ENCODE data around the gene MPRIP.

Gene MPRIP

DNA sequence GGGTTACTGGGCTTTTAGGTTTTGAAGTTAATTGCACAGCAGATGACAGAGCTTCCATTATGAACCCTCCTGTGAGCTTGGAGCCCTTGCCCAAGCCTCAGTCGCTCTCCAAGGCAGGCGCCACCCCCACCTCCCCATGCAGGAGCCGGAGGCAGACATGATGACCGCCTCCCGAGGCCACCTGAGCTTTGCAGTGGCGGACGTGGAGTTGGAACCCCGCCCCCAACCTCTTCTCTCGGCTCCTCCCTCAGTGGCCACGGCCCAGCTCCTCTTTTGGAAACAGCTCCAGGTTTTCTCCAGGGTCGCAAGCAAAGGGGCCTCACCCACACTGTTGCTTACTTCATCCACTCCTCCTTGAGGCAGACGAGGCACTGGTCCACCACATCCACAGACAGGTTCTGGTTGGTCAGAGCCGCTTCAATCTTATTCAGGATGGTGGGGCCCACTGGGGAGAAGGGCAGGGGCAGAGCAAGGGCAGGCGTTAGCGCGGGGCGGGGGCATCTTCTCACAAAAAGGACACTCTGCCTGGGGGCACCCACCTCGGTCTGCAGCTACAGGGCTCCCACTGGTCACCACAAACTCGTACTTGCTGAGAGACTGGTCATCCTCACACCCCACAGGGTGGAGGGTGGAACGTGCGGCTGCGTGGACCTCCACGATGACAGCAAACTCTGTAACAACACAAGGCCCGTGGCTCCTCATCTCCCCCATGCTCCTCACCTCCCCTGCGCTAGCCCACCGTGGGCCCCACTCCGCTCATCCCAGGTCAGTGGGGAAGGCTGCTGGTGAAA lies 172.6 kb downstream of the MPRIP start:
- no peak for DNase-seq (ENCODE audit: low spot score)

DNA sequence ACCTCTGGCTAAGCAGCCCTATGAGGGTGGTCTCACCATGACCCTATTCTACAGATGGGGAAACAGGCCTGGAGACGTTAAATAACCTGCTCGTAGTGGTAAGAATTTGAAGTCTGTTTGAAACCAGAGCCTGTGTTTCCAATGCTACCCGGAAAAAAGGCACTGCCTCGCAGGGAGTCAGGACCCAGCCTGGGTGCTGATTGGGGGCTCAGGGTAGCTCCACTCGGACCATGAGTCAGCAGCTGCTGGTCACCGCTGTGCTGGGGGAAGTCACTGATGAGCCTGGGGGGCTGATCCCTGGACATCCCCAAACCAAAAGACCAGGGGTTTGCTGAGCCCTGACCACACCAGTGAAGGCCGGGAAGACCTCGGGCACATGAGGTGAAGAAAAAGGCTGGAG lies 173.3 kb downstream of the MPRIP start:
- no peak for DNase-seq (ENCODE audit: low spot score)

DNA sequence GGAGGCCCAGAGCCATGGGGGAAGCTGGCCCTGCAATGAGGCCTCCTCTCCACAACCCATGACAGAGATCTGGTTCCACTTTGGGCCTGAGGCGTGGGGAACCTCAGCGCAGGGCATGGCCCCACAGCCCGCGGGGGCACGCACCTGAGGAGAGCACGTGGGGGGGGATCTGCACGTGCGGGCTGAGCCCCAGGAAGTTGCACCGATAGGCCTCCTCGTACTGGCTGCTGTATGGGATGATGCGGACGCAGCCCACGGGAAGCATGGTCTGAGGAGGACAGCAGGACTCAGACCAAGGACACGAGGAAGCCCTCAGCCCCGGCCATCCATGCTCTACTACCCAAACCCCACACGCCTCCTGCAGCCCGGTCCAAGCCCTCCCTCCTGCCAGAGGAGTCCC lies 174.0 kb downstream of the MPRIP start:
- no peak for DNase-seq (ENCODE audit: low spot score)

DNA sequence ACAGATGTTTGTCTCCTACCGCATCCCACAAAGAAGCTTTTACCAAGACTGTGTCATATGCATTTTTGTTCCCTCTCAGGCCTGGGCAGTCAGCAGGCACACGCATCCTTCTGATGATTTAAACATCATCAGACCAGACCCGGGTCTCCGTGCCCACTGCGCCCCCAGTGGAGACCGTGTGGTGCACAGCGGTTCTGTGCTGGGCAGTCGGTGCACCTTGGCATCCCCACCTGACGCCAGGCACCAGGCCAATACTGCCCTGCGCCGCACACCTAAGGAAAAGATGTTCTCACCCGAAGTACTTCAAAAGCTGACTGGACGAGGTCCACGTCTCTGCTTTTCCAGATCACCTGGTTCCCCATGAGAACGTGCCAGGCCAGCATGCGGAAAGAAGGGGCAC lies 174.5 kb downstream of the MPRIP start:
- no peak for DNase-seq (ENCODE audit: low spot score)

DNA sequence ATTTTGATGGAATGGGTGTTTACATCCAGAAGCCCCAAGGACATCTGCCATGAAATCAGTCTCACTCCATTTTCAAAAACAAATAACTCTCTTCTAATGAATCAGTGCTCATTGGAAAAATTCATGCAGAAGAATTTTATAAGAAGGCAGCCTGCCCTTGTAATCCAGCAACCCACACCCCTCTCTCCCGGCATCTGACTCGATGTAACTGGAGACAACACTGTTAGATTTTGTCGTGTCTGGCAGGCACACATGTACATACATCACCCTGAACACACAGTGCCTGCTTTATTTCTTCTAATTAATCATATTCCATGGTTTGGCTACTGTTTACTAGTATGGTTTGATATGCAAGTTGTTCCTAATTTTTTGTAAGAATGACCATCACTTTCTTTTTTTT lies 175.7 kb downstream of the MPRIP start:
- no peak for DNase-seq (ENCODE audit: low spot score)

DNA sequence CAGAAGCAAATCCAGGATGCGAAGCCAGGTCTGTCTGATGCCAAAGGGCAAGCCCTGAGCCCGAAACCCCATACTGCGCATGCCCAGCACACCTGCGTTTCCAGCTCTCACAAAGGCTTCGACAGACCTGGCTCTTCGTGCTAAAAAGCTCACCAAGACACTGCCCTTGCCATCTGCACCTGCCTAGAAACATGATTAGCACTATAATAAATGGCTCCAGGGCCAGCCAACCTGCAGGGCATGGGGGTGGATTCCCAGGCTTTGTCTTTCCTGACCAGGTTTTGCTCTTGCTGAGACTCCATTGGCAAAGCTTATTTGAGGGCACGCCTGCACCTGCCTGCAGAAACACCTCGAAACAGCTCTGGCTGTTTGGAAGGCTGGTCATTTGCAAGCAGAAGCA lies 178.3 kb downstream of the MPRIP start:
- DNase-seq (ENCODE audit: low spot score) = no peak

DNA sequence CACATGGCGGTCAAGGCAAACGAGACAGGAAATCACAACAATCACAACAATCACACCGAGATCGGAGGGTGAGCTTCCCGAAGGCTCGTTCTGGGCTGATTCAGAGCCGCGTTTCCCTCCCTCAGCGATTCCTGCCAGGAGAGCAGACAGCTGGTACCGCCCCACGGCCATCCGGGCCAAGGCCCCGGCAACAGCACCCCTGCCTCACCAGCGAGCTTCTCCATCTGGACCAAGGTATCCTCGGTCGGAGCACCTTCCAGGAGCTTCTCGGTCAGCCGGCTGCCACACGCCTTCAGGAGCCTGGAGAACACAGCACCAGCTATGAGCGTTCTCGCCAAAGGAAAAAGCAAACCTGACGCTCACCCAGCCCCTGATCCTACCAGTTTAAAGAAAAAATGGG lies 179.1 kb downstream of the MPRIP start:
- DNase-seq (ENCODE audit: low spot score) = no peak

DNA sequence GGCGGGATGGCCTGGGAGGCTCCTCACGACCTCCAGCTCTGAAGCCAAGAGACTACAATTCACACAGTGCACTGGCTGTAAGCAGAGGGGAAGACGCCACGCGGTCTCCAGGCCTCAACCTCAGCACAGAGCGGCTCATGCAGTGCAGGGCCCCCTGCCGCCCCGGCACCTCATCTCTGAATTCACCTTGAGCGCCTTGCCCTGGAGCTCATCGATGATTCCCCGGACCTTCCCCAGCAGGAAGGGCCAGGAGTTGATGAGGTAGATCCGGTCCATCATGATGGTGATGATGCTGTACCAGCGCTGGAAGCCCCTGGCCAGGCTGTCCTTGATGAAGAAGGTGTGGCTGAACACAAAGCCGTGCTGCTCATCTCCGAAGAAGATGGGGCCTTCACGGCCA lies 181.5 kb downstream of the MPRIP start:
- no peak for DNase-seq (ENCODE audit: low spot score)

DNA sequence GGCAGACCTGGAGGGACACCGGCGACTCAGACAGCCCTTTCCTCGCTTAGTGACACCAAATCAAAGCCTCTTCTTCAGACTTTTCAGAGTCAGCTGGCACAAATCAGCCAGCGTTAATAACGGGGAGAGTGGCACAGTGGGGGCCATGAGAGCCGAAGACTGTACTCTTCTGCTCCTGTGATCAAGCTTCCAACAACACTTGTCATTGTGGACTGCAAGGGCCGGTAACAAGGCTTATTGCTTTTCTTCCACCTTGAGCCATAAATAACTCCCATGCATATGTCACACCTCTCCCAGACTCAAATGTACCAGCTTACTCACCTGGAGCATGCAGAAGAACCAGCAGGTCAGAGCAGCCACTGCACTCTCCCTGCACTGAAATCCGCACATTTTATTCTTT lies 181.9 kb downstream of the MPRIP start:
- DNase-seq (ENCODE audit: low spot score) = no peak

DNA sequence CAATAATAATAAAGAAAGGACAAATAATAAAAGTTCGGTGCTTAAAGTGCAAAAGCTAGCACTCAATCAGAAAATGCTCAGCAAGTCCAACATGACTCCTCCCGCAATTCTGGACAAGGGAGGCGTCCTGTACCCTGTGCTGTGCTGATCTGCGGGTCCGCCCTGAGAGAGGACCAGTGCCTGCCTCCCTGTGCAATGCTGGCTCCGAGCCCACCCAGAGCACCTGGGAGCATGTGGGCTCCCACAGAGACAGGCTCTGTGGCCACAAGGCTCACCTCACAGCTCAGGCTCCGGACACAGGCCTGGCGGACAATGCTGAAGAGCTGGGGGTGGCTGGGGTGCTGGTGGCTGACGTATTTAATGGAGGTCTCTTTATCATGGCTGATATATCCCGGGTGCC lies 183.6 kb downstream of the MPRIP start:
- DNase-seq (ENCODE audit: low spot score) = no peak

DNA sequence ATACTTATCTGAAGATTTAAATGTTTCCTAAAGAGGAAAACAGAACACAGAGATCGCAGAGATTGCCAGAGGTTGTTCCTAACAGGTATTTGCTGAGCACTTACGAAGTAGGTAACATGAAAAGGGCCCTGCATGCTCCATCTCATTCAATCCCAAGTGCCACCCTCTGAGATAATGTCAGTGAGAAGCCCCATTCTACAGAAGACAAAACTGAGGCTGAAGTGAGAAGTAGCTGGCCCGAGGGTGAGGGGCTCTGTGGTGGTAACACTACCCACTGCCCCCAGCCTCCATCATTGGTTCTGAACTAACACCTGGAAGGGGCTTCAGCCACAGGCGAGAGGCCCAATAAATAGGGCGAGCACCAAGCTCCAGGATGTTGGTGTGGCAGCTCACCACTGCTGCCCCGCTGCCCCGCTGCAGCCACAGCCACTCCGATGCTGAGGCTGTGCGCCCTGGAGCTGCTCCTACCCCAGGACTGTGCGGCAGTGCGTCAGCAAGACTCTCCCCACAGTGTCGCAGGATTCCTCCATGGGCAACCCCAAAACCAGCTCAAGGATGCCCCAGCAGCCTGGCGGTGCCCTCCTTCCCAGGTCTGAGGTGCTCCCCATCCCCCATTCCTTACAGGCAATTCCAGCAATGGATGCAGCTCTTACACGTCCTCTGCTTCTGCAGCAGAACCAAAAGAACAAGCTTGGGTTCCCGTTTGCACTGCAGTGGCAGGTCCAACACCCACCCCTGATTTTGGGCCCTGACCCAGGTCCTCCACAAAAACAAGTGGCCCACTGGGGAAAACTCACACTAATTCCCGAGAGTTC lies 184.4 kb downstream of the MPRIP start:
- DNase-seq (ENCODE audit: low spot score) = no peak

DNA sequence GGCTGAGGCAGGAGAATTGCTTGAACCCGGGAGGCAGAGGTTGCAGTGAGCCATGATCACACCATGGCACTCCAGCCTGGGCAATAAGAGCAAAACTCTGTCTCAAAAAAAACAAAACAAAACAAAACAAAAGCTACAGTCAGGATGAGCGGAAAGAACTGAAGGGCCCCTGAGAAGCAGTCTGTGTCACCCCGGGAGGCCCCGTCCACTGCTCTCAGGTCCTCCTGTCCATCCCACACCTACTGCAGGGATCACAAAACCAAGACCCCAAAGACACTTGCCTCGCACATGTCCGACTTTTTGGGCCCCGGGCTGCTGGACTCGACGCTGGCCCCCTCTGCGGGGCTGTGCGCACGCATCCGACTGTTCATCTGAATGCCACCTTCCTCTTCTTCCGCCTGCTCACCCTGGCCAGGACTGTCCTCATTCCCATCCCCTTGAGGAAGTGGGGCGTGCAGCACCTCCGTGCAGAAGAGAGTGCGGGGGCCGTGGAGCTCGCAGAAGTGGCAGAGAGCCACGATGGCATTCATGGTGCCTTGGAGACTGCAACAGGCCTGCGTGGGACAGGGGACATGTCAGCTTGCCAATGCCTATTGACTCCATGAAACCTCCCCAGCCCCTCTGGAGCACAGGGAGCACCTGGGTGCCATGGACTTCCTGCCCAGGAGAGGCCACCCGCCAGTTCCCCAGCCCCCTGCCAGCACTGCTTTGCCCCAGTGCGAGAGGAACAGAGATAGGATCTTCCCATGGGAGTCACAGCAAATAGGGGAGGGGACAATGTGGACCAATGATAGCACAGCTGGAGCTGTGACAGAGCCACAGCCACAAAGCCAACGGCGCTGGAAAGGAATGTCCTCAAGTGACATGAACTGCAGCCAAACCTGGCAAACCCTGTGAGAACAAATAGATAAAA lies 185.6 kb downstream of the MPRIP start:
- no peak for DNase-seq (ENCODE audit: low spot score)

DNA sequence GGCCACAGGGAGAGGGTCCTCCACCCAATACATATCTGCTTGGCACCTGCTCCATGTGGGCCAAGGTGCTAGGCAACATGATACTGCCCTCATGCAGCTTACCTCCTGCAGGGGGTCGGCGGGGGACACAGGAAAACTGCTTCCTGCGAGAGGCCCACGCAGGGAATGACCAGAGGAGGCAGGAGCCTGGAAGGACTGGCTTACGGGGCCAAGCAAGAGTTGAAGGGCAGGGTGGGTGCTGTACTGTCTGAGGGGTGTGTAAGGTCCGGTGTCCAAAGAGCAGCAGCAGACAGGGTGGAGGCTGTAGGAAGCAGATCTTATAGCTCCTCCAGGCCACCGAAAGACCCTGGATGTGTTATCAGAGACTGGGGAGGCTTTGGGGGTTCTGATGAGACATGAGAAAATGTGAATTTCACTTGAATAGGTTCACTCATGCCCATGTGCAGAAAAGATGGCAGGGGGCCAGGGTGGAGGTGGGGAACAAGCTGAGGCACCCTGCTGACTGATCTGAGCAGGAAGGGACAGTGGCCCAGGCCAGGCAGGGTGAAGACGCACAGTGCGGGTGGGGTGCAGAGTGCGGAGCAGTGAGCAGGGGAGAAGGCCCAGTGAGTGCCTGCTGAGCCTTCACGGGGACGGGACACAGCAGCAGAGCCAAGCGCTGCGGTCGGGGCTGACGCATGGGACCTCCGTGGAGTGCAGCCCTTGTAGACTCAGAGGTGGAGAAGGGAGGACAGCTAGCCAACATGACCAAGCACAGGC lies 186.4 kb downstream of the MPRIP start:
- DNase-seq (ENCODE audit: low spot score) = no peak

DNA sequence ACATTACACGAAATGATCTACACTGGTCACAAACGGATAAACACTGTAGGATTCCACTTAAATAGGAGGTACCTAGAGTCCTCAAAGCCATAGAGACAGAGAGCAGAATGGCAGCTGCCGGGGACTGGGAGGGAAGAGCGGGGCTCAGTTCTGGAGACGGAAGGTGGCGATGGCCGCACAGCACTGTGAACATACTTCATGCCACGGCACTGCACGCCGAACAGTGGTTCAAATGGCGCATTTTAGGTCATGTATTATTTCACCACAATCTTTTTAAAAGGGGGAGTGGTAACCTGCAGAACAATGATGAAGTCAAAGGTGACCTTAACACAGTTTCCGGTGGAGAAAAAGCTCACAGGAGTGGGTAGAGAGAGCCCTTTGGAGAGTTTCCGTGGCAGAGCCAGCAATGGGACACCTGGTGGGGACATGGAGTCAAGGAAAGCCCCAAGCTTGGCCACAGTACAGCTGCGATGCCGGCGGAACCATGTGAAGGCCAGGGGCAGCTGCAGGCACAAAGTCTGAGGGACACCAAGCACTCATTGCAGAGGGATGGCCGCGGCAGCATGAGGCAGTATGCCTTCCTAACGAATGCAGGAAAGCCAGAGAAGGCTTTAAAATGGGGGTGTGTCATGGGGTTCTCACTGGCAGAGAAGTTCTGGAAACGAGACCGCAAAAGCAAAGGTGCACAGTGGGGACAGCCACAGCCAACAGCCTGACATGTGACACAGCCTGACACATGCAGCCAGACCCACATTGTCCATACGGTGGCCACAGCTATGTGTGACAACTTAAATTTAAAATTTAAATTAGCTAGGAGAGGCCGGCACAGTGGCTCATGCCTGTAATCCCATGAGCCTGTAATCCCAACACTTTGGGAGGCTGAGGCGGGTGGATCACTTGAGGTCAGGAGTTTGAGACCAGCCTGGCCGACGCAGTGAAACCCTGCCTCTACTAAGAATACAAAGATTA lies 187.4 kb downstream of the MPRIP start:
- no peak for DNase-seq (ENCODE audit: low spot score)

DNA sequence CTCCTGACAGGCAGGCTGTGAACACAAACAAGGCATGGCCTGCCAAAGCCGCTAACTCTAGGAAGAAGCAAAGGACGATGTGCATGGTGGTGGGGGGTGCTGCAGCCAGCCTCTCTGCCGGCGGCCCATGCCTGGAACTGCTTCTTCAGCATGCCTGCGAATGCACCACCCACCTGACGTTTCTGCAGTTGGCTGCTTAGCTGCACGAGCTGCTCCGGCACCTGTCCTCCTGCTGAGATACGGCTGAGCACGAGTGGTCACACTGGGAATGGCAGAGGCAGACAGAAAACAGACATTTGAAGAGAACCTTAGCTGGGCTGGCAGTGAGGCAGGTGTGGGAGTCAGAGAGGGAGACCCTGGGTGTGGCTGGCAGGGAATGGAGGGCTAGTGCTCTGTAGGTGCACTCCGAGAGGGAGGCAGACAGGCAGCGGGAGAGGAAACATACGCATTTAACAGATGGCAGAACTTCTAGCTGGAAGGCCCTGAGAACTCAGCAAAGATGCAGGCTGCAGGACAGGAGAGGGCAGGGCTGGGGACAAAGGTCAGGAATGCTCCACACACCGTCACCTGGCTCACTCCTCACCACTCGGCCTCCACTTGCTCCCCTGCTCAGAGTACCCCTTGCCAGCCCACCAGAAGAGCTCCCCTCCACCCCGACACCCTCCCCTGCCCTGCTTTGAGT lies 189.5 kb downstream of the MPRIP start:
- no peak for DNase-seq (ENCODE audit: low spot score)

DNA sequence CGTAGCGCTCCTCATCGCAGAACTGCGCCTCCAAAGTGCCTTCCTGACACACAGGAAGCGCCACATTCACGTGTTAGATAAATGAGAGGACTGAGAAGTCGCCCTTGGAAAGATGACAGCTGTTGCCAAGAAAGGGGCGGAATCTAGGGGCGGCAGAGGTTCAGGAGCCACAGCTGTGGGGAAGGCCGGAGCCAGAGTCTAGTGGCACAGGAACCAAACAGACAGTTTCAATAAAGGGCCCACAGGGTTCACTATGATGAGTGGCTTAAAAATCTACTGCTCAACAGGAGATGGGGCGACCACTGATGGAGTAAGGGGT lies 190.0 kb downstream of the MPRIP start:
- no peak for DNase-seq (ENCODE audit: low spot score)

DNA sequence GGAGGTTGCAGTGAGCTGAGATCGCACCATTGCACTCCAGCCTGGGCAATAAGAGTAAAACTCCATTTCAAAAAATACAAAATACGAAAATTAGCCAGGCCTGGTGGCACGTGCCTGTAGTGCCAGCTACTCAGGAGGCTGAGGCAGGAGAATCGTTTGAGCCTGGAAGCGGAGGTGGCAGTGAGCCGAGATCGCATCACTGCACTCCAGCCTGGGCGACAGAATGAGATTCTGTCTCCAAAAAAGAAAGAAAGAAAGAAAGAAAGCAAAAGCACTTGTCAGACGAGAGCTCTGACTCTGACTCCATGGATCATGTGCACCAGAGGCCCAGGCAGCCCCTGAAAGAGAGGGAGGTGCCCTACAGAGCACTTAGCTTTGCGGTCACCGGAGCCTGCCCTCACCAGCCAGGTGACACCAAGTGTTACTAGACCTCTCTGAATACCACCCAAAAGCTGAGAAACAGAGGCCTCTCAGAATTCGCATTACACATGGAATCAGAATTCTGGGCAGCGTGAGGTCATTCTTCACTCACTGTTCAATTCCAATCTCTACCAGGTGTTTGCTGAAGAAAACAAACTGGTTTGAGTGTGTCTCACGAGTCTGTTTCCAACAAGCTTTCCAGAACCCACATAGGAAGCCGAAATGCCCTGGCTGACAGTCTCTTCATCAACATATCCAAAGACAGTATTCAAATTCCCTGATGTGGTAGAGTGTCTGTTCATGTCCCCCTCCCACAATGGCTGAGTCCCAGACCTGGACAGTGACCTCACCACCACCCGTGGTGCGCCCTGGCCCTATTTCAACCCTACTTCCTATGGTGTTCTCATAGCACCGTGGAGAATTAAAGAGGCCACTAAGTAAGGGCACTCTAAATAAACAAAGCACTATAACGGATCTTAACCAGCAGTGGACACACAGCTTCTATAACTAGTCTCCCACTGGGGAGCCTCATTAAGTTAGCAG lies 193.2 kb downstream of the MPRIP start:
- DNase-seq (ENCODE audit: low spot score) = no peak

DNA sequence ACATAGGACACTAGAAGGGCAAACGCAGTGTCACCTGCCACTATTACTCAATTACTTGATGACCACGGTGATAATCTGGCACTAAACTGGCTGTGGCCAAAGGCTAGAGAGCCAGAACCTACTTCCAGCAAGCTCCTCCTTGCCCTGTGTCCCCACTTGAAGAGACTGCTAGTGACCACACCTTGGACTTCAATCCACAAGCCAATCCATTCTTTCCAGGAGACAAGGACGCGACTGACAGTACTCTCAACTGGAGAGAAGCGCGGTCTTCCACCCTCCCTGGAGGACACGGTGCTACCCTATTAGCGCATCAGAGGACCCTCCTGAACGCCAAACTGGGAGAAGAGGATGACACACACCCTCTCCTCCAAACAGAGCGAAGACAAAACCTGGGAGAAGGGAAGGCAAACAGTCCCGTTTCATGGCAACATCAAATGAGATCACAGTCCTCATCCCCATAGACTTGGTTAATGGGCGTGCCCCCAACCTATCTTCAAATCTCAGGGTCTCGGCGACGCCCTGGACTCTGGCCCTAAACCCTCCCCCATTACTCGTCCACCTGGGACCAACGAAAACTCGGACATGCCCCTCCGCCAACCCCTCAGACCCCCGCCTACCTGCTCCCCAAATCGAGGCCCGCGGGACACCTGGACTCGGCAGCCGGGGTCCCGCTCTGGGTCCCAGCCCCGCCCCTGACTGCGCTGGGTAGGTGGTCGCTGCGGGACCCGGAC lies 194.2 kb downstream of the MPRIP start:
- peak; percentile 51 for DNase-seq (ENCODE audit: low spot score)

Measured in GM03348 (cell line).